NT2/D1 (cell line): ENCODE data around the gene CRYBA2.

Experiments used
- YY1 ChIP-seq: IDR thresholded peaks from 2 replicates; pipeline ENCODE4 v1.6.1; 2011; ENCODE audit not compliant: insufficient read length, insufficient read depth
- ZNF274 ChIP-seq: IDR thresholded peaks from 2 replicates; pipeline ENCODE4 v1.6.1; 2011; ENCODE audit warnings: mild to moderate bottlenecking, low read depth, low read length

- TF ChIP-seq ZNF274 (no peak), YY1 (no peak)
Observed at GRCh38 chr2:218960309-218961165, 32.7 kb downstream of the CRYBA2 start.
